GM12873 (cell line): ENCODE measurements around the gene EFNB1.

Experiments used
- CTCF ChIP-seq: IDR thresholded peaks from 2 replicates; pipeline ENCODE4 v1.5.1; 2012; ENCODE audit warnings: low read depth, mild to moderate bottlenecking, moderate library complexity, low read length, control low read depth; ENCODE audit not compliant: insufficient read depth; ENCODE audit errors: missing control alignments

EFNB1 gene

GRCh38 chrX:68870357-68870756, 41.5 kb downstream of the EFNB1 start:
- TF ChIP-seq CTCF: no peak

- no peak for TF ChIP-seq CTCF
These were observed 43.4 kb downstream of the EFNB1 start for GRCh38 chrX:68872171-68872570.

GRCh38 chrX:68874076-68874475, 45.3 kb downstream of the EFNB1 start:
- no peak for TF ChIP-seq CTCF

- no peak for TF ChIP-seq CTCF
These were observed 47.9 kb downstream of the EFNB1 start for GRCh38 chrX:68876731-68877130.

GRCh38 chrX:68877606-68878005, 48.8 kb downstream of the EFNB1 start:
- no peak for TF ChIP-seq CTCF

GRCh38 chrX:68878977-68879645, 50.3 kb downstream of the EFNB1 start:
- no peak for TF ChIP-seq CTCF

- TF ChIP-seq CTCF: no peak
These were observed 52.2 kb downstream of the EFNB1 start for GRCh38 chrX:68880846-68881552.
